ENCODE data around the gene SETD3.

Gene SETD3

DNA sequence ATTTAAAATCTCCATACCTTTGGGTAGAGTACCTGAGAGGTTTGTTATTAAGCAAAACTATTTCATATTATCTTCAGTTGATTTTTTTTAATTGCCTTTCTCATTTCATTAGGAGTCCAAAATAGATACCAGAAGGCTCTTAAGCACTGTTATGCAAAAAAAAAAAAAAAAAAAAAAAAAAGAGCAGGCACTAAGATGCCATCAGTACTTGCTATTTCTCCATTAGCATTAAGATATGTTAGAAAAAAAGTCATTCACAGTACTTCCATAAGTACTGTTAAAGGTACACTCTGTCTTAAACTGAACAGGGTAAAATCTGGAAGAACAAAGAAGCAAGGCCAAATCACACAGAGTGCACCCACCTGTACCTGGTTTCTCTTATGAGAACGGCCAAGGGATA is 57.2 kb downstream of the SETD3 start:
- DNase-seq (ENCODE audit: low read depth), result no peak

DNA sequence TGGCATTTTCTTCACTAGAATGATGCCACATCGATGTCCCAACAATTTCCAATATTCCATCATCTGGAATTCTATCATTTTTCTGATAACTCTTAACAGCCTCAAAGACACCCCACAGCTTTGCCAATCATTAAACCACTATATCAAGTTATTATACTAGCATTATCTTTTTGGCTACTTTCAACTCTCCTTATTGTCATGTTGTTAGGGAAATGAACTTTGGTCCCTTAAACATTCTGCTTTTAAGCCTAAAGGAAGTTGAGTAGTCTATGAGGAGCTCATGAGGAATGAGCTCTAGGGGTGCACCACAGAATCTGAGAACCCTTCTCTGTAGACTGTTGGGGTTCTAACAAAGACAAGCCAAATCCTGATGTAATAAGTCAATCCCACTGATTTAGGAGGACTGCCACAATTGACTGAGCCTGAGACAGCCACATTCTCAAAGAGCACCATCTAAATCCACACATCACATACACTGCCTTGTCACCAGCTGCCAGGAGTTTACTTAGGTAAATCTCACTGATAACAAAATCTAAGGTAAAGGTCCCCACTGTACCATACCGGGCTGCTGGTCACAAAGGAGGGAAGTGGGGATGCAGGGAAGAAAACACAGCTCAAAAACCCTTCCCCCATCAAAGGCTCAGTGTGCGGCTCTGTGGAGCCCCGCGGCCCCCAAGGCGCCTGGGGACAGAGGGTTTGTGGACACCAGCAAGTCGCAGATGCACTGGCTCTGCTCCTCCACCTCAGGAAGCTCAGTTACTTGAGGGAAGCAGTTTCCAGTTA is 58.2 kb downstream of the SETD3 start:
- no peak for DNase-seq (ENCODE audit: low read depth)

DNA sequence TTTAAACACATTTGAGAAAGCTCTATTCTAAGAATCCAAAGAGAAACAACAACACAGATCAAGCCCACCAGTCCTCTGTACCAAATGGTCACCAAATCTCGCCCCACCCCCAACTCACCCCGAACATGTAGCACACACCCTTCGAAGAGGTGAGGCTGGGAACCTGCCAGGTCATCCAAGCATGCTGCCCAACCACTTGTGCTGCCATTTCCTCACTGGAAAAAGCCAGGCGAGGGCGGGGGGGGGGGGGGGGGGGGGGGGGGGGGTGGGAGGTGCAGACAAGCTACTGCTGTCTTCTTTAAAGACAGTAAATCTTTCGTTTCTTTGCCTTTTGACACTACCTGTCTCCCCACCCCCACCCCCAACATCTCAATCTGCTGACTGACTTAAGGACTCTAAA is 59.9 kb downstream of the SETD3 start:
- no peak for DNase-seq (ENCODE audit: low read depth)

- DNase-seq (ENCODE audit: low read depth), result no peak
These were observed 60.8 kb downstream of the SETD3 start for GRCh38 chr14:99419905-99420304.

DNA sequence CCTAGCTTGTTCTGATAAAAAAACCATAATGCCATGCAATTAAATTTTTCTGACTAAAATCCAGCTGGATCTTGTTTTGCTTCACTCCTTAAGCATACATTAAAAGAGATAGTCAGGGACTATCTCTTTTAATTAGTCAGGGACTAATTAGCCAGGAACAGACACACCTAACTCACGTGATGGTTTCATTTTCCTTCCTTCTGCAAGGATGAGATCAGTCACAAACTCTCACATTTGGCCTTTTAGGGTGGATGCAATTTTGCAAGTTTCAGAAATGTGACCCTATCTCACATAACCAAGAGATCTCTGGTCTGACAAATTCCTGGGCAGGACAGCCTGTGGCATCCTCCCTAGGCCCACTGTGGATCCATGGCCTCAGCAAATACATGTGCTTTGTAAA is 62.4 kb downstream of the SETD3 start:
- no peak for DNase-seq (ENCODE audit: low read depth)

DNA sequence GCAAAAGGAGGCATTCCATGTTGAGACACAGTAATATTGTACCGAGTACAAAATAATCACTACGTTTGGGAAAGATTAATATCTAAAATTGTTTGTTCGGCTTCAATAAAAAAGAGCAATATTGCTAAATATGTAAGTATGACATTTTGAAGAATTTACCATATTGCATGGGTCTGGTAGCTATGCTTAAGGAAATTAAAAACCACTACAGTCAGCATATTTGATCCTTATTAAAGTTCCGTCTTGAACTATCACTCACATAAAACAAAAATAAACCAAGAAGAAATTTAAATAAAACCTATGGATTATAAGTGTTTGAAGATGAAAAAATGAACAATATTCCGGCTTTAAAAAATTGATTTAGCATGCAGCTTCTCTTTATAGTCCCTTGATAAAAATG is 63.8 kb downstream of the SETD3 start:
- no peak for DNase-seq (ENCODE audit: low read depth)

GRCh38 chr14:99415496-99416281 is 65.0 kb downstream of the SETD3 start:
- DNase-seq (ENCODE audit: low read depth), result peak; percentile 52

DNA sequence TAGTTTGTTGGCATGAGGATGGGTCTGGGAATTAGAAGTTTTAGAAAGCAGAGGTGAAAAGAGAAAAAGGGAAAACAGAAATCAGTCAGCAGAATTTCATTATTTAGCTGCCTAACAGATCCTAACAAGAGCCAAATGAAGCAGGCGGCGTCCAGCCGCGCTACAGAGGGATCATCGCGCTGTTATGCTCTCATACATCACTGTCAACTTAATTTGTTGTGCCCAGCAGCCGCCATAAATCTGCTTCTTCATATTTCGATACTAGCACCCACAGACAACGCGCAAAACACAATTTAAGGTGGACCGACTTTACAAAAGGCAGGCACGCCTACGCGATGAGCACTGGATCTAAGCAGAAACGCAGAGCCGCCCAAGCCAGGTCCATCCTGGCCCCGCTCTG is 66.7 kb downstream of the SETD3 start:
- DNase-seq (ENCODE audit: low read depth), result no peak

- DNase-seq (ENCODE audit: low read depth), result no peak
These were observed 67.5 kb downstream of the SETD3 start for GRCh38 chr14:99413172-99413571.

DNA sequence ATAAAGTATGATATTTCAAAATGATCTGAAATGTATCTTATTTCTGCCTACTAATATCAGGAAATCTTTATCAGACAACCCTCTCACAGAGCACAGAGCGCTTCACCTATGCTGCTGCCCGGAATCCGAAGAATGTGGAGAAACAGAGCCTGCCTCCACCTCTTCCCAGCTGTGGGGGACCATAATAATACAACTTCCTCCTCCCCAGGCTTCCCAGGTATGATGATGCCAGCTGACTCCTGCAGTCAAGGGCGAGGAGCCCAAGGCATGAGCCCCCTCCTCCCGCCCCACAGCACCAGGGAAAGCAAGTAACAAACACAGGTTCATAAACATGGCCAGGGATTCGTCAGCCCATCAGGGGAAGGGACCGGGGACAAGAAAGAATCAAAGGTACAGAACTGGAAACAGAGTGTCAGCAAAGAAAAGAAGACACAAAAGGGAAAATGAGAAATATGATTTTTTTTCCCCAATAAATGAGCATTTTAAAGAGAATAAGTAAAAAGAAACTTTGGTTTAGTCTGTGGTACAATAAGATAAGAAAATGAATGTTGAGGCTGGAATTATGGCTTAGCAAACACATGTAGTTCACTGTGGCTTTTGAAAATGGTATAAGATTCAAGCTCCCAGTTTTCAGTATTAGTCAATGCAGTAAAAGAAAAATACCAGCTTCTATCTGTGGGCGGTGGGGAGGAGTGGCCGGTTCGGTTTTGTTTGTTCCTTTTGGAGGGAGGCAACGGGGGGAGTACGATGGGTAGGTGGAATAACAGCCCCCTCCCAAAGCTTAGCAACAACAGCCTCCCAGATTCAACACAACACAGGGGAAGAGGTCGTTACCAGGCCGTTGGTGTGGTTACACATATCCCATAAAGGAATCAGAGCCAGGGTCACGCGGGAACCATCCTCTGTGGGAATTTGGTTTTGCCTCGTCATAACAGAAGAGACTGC is 68.3 kb downstream of the SETD3 start:
- DNase-seq (ENCODE audit: low read depth), result no peak

DNA sequence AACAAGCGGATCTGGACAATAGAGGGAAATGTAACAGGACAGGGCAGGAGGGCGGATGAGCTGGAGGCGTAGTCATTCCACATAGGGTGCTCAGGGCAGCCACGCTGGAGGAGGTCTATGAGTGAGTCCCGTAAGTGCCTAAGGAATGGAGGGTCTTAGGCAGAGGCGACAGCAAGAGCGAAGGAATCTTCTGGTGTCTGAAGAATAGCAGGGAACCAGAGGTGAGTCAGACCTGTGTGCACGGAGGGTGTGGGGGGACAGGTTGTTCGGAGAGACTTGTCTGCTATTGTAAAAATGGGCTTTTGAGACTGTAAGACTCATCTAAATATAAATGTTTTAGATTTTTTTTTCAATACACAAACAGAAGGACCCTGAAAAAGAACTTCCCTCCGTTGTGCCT is 70.6 kb downstream of the SETD3 start:
- no peak for DNase-seq (ENCODE audit: low read depth)

- DNase-seq (ENCODE audit: low read depth), result no peak
These were observed 71.7 kb downstream of the SETD3 start for GRCh38 chr14:99408971-99409289.

GRCh38 chr14:99408286-99408970 is 72.2 kb downstream of the SETD3 start:
- no peak for DNase-seq (ENCODE audit: low read depth)

GRCh38 chr14:99407416-99407815 is 73.2 kb downstream of the SETD3 start:
- no peak for DNase-seq (ENCODE audit: low read depth)

DNA sequence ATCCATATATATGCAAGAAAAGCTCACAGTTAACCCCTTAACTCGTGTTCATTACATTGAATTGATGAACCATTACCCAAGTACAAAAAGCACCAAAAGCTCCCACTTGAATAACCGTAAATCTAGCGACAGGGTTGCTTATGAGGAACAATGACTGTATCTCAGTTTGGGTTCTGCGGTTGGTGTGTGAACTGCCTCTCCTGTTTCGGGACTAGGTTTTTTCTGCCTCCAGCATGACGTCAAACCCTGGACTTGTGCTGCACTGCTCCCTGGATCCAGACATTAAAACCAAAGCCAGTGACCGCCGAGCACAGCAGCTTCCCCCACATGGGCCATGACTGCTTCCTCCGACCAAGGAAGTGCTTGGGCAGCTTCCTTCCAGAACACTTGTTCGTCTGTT is 77.7 kb downstream of the SETD3 start:
- no peak for DNase-seq (ENCODE audit: low read depth)

DNA sequence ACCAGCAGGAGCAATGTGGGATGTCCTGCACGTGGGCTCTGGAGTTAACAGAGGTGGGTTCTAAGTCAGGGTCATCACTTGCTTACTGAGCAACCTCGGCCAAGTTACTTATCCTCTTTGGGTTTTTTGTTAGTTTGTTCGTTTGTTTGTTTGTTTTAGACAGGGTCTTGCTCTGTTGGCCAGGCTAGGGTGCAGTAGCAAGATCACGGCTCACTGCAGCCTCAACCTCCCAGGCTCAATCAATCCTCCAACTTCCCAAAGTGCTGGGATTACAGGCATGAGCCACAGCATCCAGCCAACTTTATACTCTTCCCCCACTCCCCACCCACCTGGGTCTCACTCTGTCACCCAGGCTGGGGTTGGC is 78.4 kb downstream of the SETD3 start:
- no peak for DNase-seq (ENCODE audit: low read depth)

GRCh38 chr14:99401621-99402284 is 78.9 kb downstream of the SETD3 start:
- no peak for DNase-seq (ENCODE audit: low read depth)

DNA sequence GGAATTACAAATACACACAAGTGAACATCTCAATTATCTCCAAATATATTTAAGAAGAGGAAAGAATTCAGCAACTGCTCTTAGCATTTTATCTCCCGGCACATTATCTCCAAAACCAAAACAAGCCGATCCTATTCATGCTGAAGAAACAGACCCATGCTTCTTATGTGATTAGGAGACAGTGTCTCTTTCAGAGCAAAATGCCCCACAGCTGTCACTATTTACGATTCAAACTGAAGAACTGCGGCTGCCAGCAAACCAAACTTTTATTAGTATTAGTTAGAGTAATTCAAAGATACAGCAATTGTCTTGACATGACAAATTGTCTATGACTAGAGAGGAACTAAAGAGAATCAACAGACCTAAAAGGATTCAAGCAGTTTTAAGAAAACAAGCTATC is 79.4 kb downstream of the SETD3 start:
- DNase-seq (ENCODE audit: low read depth), result no peak

DNA sequence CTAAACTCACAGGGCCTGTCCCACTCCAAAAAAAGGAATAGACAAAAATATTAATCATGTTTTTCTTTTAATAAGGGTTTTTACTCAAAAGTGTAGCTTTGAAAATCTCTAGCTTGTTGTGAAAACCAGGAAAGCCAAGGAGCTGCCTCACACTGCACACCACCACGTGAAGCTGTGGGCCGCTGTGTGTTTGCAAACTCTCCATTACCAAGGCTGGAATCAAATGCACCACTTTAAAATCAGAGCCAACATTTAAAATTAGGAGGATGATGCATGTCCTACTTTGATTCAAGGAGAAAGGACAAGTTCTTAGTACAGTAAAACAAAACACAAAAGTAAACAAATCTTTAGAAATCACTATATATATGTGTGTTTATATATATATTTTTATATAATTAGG is 83.0 kb downstream of the SETD3 start:
- no peak for DNase-seq (ENCODE audit: low read depth)

DNA sequence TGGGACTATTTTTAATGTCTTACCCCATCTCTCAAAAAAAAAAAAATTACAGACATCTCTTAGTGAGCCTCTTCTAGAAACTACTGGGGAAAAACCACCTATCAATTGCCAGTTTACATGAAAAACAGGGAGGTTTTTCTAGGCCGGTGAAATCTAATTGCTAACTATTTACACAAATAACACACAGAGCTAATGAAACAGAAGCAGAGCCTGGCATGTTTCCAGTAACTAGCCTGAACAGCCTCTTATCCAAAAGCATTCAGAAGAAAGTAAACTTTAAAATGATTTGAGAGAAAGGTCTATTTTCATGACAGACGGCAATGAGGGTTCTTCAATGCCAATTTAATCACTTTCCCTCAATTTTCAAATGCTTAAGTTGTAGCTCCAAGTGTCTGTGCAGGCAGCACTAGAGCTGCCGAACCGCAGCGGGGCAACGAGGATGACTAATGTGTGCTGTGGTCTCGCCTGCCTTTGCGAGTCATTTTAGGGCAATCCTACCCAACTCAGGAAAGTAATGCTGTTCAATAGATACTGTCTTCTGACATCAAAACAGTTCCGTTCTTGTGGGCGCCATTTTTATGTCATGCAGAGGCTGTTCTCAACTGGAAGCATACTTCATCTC is 84.6 kb downstream of the SETD3 start:
- DNase-seq (ENCODE audit: low read depth), result peak; percentile 11

GRCh38 chr14:99394602-99395156 is 86.0 kb downstream of the SETD3 start:
- DNase-seq (ENCODE audit: low read depth), result no peak

Data from activated T-cell treated with anti-CD3 and anti-CD28 coated beads for 24 hours (primary cell).